ENCODE results near the gene IKBKE.

DNA sequence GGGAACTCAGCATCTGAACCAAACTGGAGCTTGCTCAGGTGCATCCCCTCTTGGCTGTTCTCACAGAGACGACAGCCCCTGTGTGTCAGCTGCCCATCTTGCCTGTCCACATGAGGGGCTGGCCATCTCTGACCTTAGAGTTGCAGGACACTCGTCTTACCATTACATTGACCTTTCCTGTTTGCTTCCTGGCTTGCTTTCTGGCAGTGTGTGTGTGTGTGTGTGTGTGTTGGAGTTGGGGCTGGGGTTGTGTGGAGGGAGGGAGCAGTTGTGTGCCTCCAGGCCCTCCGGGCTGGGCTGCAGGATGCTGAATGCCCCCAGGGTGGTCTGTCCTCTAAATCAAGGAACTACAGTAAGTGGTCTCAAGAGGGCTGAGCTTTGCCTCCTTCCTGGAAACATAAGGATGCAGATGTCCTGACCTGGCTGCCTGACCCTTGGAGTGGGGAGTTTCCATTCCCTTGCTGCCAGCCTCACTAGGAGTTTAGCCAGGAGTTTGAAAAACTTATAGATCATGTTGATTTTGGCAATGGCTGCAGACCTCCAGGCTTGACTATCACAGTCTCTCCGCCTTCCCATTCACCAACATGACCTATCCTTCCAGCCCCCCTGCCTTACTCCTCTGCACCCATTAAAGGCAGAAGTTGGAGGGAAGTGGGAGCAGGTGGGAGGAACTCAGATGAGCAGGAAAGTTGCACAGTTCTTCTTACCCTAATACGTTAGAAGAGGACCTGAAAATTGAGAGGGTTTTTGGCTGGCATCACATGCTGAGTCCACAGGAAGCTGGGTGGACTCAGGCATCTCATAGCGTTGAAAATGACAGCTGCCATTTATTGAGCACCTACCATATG is 56.0 kb downstream of the IKBKE start:
- TF ChIP-seq, protein P1, sequence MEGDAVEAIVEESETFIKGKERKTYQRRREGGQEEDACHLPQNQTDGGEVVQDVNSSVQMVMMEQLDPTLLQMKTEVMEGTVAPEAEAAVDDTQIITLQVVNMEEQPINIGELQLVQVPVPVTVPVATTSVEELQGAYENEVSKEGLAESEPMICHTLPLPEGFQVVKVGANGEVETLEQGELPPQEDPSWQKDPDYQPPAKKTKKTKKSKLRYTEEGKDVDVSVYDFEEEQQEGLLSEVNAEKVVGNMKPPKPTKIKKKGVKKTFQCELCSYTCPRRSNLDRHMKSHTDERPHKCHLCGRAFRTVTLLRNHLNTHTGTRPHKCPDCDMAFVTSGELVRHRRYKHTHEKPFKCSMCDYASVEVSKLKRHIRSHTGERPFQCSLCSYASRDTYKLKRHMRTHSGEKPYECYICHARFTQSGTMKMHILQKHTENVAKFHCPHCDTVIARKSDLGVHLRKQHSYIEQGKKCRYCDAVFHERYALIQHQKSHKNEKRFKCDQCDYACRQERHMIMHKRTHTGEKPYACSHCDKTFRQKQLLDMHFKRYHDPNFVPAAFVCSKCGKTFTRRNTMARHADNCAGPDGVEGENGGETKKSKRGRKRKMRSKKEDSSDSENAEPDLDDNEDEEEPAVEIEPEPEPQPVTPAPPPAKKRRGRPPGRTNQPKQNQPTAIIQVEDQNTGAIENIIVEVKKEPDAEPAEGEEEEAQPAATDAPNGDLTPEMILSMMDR (IDR thresholded peaks at IDR 0.05): no peak
- no peak for TF ChIP-seq EP300 (IDR thresholded peaks at IDR 0.05)
